CD4-positive, CD25-positive, alpha-beta regulatory T cell (primary cell): Measurements from ENCODE around the gene MPZL3. TPM values are rescaled to one million over a fixed set of nuclear protein-coding genes. Genes with fewer than 3 reads are reported as not detected.
"Not testable (repeated sequence)": the region's sequence is repeated elsewhere in the genome, so short reads cannot be mapped to it uniquely, and the experiment has no call there.

Experiments used
- ATAC-seq, 2 donors: fragments of 150-1000 bp; cut with Tn5 transposase; one replicate each; pipeline ENCODE4 v1.10.0; 2021; ENCODE audit warnings: low read depth in 2 of 2, moderate number of reproducible peaks in 2 of 2, moderate library complexity in 1 of 2
- DNase-seq, 3 donors: peaks; one replicate each; pipeline versions ENCODE4 v3.0.0 to v3.0.0-alpha.2; 2012 to 2022; ENCODE audit warnings: mixed read lengths in 1 of 3
- H3K27ac ChIP-seq: one replicate; pipeline ENCODE4 v1.7.0; 2013; ENCODE audit warnings: mild to moderate bottlenecking, low read length; ENCODE audit not compliant: insufficient read depth, poor library complexity, severe bottlenecking
- H3K27me3 ChIP-seq: one replicate; pipeline ENCODE4 v1.7.0; 2013; ENCODE audit warnings: low read length; ENCODE audit not compliant: control insufficient read depth, insufficient read depth
- H3K36me3 ChIP-seq: one replicate; pipeline ENCODE4 v1.7.0; 2013; ENCODE audit warnings: mild to moderate bottlenecking, low read length, moderate library complexity; ENCODE audit not compliant: control insufficient read depth, insufficient read depth
- H3K4me1 ChIP-seq: 2 replicates; pipeline ENCODE4 v1.7.0; 2013; ENCODE audit warnings: mild to moderate bottlenecking, low read length; ENCODE audit not compliant: insufficient read depth, control insufficient read depth, poor library complexity, severe bottlenecking
- H3K4me3 ChIP-seq: one replicate; pipeline ENCODE4 v1.7.0; 2013; ENCODE audit warnings: low read depth, mild to moderate bottlenecking, low read length, moderate library complexity
- H3K9me3 ChIP-seq, 2 experiments: 1 replicate in 1 of 2; 2 replicates in 1 of 2; pipeline ENCODE4 v1.7.0; 2013; ENCODE audit warnings: low read length in 2 of 2, mild to moderate bottlenecking in 1 of 2, moderate library complexity in 1 of 2; ENCODE audit not compliant: control insufficient read depth in 2 of 2
- H3K27ac Mint-ChIP-seq, 3 donors: one replicate each; pipeline ENCODE4 v1.8.0; 2020 to 2022; ENCODE audit warnings: mild to moderate bottlenecking in 3 of 3, mixed read lengths in 3 of 3, moderate library complexity in 2 of 3
- H3K27me3 Mint-ChIP-seq: one replicate; pipeline ENCODE4 v1.8.0; 2022; ENCODE audit warnings: mild to moderate bottlenecking, mixed read lengths
- H3K36me3 Mint-ChIP-seq: one replicate; pipeline ENCODE4 v1.8.0; 2020; ENCODE audit warnings: mixed read lengths
- H3K4me1 Mint-ChIP-seq, 4 donors: one replicate each; pipeline ENCODE4 v1.8.0; 2020 to 2022; ENCODE audit warnings: mixed read lengths in 4 of 4, mild to moderate bottlenecking in 1 of 4
- H3K4me3 Mint-ChIP-seq, 4 donors: one replicate each; pipeline ENCODE4 v1.8.0; 2020 to 2022; ENCODE audit warnings: mild to moderate bottlenecking in 4 of 4, mixed read lengths in 4 of 4, moderate library complexity in 3 of 4
- H3K9me3 Mint-ChIP-seq, 7 donors: one replicate each; pipeline ENCODE4 v1.8.0; 2020 to 2022; ENCODE audit warnings: mixed read lengths in 7 of 7, mild to moderate bottlenecking in 3 of 7, moderate library complexity in 2 of 7
- polyA plus RNA-seq, 4 donors: library from polyadenylated mRNA; unstranded; fragments of 300-500 nt; fragmentation: Illumina TruSeq; gene quantifications; one replicate each; pipeline ENCODE4 v1.2.3, GENCODE V29; 2021
- total RNA-seq: library from RNA; stranded (reverse); gene quantifications from one replicate; pipeline ENCODE4 v1.2.3, GENCODE V29; 2022

MPZL3 gene
- total and polyA plus RNA-seq, 5 donors from 2014 or later = 4.5 to 16.1 (median 6.3) TPM

DNA sequence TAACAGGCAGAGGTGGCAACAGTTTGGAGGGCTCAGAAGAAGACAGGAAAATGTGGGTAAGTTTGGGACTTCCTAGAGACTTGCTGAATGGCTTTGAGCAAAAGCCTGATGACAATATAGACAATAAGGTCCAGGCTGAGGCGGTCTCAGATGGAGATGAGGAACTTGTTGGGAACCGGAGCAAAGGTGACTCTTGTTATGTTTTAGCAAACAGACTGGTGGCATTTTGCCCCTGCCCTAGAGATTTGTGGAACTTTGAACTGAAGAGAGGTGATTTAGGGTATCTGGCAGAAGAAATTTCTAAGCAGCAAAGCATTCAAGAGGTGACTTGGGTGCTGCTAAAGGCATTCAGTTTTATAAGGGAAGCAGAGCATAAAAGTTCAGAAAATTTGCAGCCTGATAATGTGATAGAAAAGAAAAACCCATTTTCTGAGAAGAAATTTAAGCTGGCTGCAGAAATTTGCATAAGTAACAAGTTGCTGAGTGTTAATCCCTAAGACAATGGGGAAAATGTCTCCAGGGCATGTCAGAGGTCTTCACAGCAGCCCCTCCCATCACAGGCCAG lies 61.1 kb downstream of the MPZL3 start:
- not testable (repeated sequence) for H3K4me1 Mint-ChIP-seq, ATAC-seq, H3K4me3 ChIP-seq, H3K9me3 ChIP-seq, H3K27me3 ChIP-seq, H3K4me1 ChIP-seq, H3K4me3 Mint-ChIP-seq, DNase-seq, H3K9me3 Mint-ChIP-seq, H3K27ac ChIP-seq, H3K27ac Mint-ChIP-seq
- H3K36me3 ChIP-seq = peaks cover 33% of the 10 kb centered on the region
- peaks cover 16% of the 10 kb centered on the region for H3K27me3 Mint-ChIP-seq
- peaks cover 39% of the 10 kb centered on the region for H3K36me3 Mint-ChIP-seq

DNA sequence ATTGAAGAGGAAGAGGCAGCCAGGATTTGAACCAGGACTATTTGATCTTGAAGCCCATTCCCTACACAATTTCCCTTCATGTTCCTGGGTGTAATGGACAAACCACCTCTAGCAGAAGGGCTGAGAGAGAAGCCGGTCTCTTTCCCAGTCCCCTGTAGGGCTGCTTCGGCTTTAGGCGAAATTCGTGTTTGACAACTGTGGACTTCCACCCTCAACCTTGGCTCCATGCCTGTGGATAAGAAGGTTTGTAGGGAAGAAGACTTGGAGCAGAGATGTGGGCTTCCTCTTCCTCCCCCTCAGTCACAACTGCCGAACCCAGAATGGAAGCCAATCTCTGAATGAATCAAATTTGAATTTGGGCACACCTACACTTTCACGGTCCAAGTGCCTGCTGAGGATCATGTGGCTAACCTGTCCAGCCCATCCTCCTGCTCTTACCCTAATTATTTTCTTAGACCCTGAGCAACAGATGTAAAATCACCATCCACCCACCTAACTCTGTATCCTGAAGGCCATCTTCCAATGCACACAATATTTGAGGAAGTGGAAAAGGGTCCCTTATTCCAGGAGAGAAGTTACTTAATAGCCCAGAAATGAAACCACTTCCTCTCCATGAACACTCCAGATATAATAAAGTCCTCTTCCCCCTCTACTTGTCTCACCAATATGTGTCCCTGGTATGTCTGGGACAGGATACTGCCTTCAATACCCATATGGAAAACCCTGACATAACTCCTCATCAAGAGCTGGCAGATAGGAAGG lies 65.6 kb downstream of the MPZL3 start:
- Mint-ChIP-seq H3K27ac (no peak overlapping the region), H3K9me3 (peaks cover 0 to 4% (median 0%) of the 10 kb centered on the region in 7 donors), H3K27me3 (peaks cover 22% of the 10 kb centered on the region), H3K4me3 (no peak overlapping the region), H3K4me1 (no peaks in the 10 kb centered on the region), H3K36me3 (peaks cover 6% of the 10 kb centered on the region)
- Histone ChIP-seq H3K36me3 (no peaks in the 10 kb centered on the region), H3K27ac (no peak overlapping the region), H3K27me3 (peaks cover 7% of the 10 kb centered on the region), H3K9me3 (no peaks in the 10 kb centered on the region), H3K4me3 (no peak overlapping the region), H3K4me1 (no peaks in the 10 kb centered on the region)
- DNase-seq (no peak), ATAC-seq (no peak)

DNA sequence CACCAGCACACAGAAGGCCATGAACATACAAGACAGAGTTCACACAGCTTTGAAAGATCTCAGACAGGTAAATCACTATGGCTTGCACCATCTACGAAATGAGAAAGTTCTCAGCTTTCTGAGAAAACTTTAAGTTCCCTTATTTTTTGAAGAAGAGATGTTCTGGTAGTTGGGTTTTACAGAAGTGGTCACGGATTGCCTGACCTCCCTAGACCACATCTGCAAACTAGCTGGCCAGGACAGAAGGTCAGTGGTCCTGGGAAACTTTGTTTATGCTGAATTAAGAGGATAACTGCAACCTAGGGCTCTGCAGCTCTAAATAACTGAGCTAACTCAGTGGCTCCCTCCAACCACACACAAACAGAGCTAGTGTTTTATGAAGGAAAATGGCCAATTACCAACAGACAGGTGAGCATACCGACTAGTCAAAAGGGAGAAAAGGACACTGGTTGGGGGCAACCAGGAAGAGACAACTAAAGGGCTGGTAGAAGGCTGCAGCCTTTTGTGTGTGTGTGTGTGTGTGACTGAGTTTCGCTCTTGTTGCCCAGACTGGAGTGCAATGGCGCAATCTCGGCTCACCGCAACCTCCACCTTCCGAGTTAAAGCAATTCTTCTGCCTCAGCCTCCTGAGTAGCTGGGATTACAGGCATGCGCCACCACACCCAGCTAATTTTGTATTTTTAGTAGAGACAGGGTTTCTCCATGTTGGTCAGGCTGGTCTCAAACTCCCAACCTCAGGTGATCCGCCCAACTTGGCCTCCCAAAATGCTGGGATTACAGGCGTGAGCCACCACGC lies 67.2 kb downstream of the MPZL3 start:
- Mint-ChIP-seq H3K4me1 (no peaks in the 10 kb centered on the region), H3K9me3 (peaks cover 0 to 3% (median 0%) of the 10 kb centered on the region in 7 donors), H3K36me3 (no peaks in the 10 kb centered on the region), H3K27me3 (peaks cover 21% of the 10 kb centered on the region), H3K27ac (no peak overlapping the region), H3K4me3 (no peak overlapping the region)
- no peak for DNase-seq
- peaks cover 7% of the 10 kb centered on the region for H3K27me3 ChIP-seq
- no peaks in the 10 kb centered on the region for H3K9me3 ChIP-seq
- H3K36me3 ChIP-seq = no peaks in the 10 kb centered on the region
- no peaks in the 10 kb centered on the region for H3K4me1 ChIP-seq
- no peak overlapping the region for H3K4me3 ChIP-seq
- H3K27ac ChIP-seq = no peak overlapping the region
- no peak for ATAC-seq

DNA sequence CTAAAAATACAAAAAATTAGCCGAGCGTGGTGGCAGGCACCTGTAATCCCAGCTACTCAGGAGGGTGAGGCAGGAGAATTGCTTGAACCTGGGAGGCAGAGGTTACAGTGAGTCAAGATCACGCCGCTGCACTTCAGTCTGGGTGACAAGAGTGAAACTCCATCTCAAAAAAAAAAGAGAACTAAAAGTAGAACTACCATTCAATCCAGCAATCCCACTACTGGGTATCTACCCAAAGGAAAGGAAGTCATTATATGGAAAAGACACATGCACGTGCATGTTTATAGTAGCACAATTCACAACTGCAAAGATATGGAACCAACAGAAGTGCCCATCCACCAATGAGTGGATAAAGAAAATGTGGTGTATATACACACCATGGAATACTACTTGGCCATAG lies 68.5 kb downstream of the MPZL3 start:
- ATAC-seq, H3K4me1 ChIP-seq, H3K9me3 Mint-ChIP-seq, H3K27ac Mint-ChIP-seq, H3K4me3 ChIP-seq, H3K9me3 ChIP-seq, H3K4me3 Mint-ChIP-seq, H3K4me1 Mint-ChIP-seq, H3K36me3 ChIP-seq, H3K36me3 Mint-ChIP-seq, H3K27me3 ChIP-seq, DNase-seq, H3K27ac ChIP-seq: not testable (repeated sequence)
- peaks cover 17% of the 10 kb centered on the region for H3K27me3 Mint-ChIP-seq

DNA sequence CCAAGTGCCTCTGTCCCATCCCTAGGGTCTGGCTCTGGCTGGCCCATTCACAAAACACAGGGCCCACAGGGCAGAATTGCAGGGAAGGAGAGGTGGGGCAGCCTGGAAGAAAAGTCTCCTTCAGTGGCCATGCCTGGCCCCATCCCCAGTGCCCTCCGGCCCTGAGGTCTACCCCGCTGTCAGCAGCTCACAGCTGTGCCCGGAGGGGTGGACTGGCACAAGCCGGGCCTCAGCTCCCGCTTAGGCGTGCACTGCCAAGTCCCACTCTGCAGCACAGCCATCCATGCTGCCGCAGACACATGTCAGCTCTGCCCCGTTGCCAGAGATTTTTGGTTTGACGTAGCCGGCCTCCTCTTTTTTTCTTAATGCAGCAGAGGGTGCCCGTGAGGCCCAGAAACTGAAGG lies 71.9 kb downstream of the MPZL3 start:
- no peak overlapping the region for H3K4me3 ChIP-seq
- H3K4me1 Mint-ChIP-seq = no peaks in the 10 kb centered on the region
- H3K27ac ChIP-seq = no peak overlapping the region
- peaks cover 28% of the 10 kb centered on the region for H3K27me3 Mint-ChIP-seq
- H3K36me3 Mint-ChIP-seq = no peaks in the 10 kb centered on the region
- no peak overlapping the region for H3K27ac Mint-ChIP-seq
- no peak overlapping the region for H3K4me3 Mint-ChIP-seq
- H3K4me1 ChIP-seq = no peaks in the 10 kb centered on the region
- H3K9me3 Mint-ChIP-seq = peaks cover 0 to 1% (median 0%) of the 10 kb centered on the region in 7 donors
- DNase-seq (peak in 1 of 3 donors; percentile 20), ATAC-seq (no peak)
- no peaks in the 10 kb centered on the region for H3K9me3 ChIP-seq
- H3K36me3 ChIP-seq = no peaks in the 10 kb centered on the region
- H3K27me3 ChIP-seq = peaks cover 2% of the 10 kb centered on the region

DNA sequence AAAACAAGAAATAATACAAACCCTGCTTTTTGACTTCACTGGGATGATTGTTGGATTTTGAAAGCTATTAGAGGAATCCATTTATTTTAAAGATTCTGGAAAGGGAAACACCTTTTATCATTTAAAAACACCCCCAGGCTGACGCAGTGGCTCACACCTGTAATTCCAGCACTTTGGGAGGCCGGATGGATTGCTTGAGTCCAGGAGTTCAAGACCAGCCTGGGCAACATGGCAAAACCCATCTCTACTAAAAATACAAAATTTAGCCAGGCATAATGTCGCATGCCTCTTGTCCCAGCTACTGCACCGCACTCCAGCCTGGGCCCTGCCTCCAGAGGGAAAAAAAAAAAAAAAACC lies 75.4 kb downstream of the MPZL3 start:
- no peak for ATAC-seq
- Mint-ChIP-seq H3K4me3 (no peak overlapping the region), H3K27me3 (peaks cover 44% of the 10 kb centered on the region), H3K27ac (no peak overlapping the region), H3K9me3 (peaks cover 0 to 1% (median 0%) of the 10 kb centered on the region in 7 donors), H3K4me1 (peaks cover 0 to 3% (median 0%) of the 10 kb centered on the region in 4 donors), H3K36me3 (no peaks in the 10 kb centered on the region)
- Histone ChIP-seq H3K27ac (no peak overlapping the region), H3K9me3 (no peaks in the 10 kb centered on the region), H3K36me3 (no peaks in the 10 kb centered on the region), H3K4me1 (peaks cover 1% of the 10 kb centered on the region), H3K4me3 (no peak overlapping the region), H3K27me3 (peaks cover 2% of the 10 kb centered on the region)
- no peak for DNase-seq
